ENCODE data around the gene PSMD4.
A peak's percentile ranks its signal among the peaks of the same experiment; 100 is the strongest.
"Not testable (repeated sequence)": the region's sequence is repeated elsewhere in the genome, so short reads cannot be mapped to it uniquely, and the experiment has no call there.

PSMD4 gene

DNA sequence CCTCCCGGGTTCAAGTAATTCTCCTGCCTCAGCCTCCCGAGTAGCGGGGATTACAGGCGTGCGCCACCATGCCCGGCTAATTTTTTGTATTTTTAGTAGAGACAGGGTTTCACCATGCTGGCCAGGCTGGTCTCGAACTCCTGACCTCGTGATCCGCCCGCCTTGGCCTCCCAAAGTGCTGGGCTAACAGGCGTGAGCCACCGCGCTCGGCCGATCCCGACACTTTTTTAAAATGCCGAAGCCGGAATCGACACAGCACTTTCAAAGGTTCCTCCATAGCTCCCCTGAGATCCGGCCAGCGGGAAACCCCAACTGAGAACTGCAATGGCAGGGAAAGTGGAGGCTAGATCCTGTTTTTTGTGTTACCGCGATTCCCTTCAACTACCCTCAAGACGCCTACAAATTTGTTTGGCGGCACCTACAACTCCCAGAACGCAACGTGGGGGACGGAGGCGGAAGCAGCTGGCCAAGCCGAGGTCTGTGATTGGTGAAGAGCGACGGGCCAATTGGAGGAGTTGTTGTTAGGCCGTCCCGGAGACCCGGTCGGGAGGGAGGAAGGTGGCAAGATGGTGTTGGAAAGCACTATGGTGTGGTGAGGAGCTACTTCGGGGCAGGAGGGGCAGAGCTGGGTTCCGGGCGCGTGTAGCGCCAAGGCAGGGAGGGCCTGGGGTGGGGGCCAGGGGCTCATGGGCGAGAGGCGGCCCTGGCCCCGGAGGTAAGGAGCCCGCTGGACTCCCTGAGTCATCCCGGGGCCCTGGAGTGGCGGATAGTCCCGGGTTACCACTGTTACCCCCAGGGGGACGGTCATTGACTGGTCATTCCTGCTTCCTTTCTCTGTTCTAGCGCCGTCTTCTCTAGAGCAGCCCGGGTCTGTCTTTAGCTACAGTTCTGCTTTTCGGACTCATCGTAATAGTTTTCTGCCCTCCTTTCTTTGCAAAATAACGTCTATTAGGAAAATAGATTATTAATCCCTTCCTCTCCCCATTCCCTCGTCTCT, at the start of gene PSMD4:
Gene PSMD4, plus strand, starts transcription at position 518 of the 997 bp plus-strand sequence. Its CDS starts 49 bp downstream, at position 567.
- intact Hi-C loops (cut with DNase I), result loop anchor here (2.0 kb wide), 2 partner anchors 26 to 56 kb away; partner anchors contain the start of gene PIP5K1A
- DNase-seq, result peak; percentile 88 to 97 (median 95)

DNA sequence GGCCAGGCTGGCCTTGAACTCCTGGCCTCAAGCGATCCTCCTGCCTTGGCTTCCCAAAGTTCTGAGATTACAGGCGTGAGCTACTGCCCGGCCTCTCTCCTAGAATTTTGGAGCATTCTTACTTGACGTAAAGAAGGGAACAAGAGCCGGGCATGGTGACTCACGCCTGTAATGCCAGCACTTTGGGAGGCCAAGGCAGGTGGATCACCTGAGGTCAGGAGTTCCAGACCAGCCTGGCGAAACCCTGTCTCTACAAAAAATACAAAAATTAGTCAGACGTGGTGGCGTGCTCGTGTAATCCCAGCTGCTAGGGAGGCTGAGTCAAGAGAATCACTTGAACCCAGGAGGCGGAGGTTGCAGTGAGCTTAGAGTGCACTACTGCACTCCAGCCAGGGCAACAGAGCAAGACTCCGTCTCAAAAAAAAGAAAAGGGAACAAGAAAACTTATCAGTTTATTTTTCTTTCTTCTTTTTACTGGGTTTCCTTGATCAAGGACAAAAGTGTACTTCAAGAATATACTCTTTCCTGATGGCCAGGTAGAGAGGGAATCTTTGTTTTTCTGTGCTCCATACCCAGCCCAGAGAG, 49.1 kb upstream of the PSMD4 start:
- intact Hi-C loops (cut with DNase I); DNase-seq: not testable (repeated sequence)

DNA sequence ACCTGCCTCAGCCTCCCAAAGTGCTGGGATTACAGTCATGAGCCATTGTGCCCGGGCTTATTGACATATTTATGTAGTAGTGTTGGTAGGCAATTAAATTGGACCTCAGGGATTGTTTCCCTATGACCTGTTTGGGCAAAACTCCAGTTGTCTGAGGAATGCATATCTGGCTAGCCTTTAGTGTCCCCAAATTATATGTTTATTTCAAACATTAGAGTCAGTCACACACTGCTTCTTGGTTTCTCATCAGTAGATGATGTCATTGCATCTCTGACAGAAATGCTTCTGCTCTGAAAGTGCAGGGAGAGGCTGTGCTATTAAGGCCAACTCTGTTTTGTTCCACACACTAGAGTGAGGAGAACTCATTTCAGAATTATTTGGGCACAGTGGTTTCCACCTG, 43.7 kb upstream of the PSMD4 start:
- no peak for DNase-seq
- intact Hi-C loops (cut with DNase I), result no loop called here

GRCh38 chr1:151211972-151212705, 42.4 kb upstream of the PSMD4 start:
- no peak for DNase-seq
- intact Hi-C loops (cut with DNase I), result no loop called here

DNA sequence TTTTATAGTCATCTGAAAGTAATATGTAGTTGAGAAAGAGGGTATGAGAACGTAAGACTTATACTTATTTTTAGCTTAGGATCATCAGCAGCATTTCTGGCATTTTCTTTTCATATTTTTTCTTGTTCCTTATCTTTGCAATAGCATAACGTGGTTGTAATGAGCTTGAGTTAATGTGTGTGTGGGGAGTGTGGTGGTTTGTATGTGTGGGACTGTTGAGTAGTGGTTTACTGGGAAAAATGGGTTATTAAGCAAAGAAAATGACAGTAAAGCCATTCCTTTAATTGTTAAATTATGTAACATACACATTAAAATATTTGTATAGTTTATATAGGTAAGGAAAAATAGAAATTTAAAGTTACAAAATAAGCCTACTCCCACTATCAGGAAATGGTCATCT, 41.0 kb upstream of the PSMD4 start:
- no peak for DNase-seq
- intact Hi-C loops (cut with DNase I), result no loop called here

- intact Hi-C loops (cut with DNase I), result no loop called here
- no peak for DNase-seq
Measured at GRCh38 chr1:151221616-151222015, 32.9 kb upstream of the PSMD4 start.

DNA sequence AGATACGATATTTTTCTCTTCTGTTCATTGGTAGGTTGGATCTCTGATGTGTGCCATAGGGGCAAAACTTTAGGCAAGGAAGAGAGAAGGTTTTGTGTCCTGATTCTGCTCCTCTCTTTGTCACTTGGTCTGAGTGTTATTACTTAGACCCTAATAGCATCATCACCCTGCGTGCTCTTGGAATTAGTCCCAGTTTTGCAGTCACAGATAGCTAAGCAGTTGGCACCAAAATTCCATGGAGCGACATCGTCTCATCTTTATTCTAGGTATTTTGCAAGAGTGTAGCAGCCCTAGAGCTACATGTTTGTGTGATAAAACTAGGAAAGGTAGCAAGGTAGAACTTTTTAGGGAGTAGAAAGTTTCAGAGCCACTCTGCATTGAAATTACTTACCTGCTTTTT, 32.4 kb upstream of the PSMD4 start:
- no peak for DNase-seq
- intact Hi-C loops (cut with DNase I), result no loop called here

DNA sequence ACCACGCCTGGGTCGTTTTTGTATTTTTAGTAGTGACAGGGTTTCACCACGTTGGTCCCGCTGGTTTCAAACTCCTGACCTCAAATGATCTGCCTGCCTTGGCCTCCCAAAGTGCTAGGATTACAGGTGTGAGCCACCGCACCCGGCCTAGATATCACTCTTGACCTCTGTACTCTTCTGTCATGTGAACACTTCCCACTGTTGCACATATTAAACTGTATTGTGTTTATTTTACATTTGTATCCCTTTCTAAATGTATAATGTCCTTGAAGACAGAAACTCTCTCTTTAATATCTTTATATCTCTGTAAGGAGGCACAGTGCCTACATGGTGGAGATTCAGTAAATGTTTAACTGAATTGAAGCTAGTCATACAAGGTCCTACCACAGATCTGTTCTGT, 19.3 kb upstream of the PSMD4 start:
- intact Hi-C loops (cut with DNase I), result no loop called here
- no peak for DNase-seq

DNA sequence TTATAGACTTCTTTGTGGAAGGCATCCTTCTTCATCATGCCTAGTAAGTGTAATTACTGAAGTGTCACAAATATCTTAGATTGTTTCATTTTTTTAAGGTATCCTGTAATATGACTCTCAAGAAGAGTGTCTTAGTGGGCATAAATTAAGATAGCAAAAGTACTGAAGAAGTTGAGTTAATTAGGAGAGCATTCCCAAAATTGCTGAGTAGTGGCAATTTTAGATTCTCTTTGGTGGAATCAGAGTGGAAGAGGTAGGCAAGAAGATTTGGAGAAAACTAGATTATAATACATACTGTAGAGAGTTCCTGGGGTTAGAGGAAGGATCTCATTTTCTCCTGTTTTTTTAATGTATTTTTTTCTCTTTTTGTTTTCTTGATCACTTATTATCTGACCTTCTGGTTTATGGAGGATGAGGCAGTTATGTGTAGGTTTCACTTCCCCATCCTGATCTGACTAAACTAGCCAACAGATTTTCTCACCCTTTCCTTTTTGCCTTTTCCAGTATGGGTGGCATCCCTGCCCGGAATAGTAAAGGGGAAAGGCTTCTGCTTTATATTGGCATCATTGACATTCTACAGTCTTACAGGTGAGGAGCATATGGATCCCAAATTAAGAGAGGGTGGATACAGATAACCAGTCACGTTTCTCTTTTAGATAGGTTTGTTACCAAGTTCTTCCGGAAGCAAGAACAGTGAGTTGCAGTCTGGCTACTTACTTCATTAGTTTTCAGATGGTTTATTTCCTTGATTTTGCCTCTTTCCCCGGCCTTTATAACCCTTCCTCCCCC, 16.7 kb upstream of the PSMD4 start:
- intact Hi-C loops (cut with DNase I), result no loop called here
- no peak for DNase-seq

GRCh38 chr1:151238467-151238739, 16.1 kb upstream of the PSMD4 start:
- intact Hi-C loops (cut with DNase I), result no loop called here
- DNase-seq, result peak in 1 of 42 donors; percentile 5

- no peak for DNase-seq
- intact Hi-C loops (cut with DNase I), result no loop called here
Measured at GRCh38 chr1:151242442-151242841, 12.1 kb upstream of the PSMD4 start.

DNA sequence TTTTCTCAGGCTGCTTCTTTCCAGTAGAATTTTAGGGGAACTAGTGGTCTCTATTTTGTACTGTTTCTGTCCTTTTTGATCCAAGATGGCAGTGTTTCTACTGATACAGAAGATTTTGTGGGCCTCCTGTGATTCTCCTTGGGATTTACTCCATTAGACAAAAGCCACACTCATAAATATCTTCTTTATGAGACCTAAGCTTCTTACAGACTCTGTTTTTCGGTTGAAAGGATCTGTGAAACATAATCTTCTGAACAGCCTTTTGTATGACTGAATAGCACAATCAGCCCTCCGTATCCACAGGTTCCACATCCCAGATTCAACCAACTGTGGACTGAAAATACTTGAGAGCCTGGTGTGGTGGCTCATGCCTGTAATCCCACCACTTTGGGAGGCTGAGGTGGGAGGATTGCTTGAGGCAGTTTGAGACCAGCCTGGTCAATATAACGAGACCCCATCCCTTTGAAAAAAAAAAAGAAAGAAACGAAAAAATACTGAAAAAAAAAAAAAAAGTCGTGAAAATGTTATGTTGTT, 10.8 kb upstream of the PSMD4 start:
- intact Hi-C loops (cut with DNase I), result no loop called here
- DNase-seq, result no peak

GRCh38 chr1:151246786-151247185, 7.7 kb upstream of the PSMD4 start:
- intact Hi-C loops (cut with DNase I), result no loop called here

GRCh38 chr1:151251656-151252470, 2.7 kb upstream of the PSMD4 start:
- intact Hi-C loops (cut with DNase I), result no loop called here
- peak; percentile 24 to 88 (median 70) for DNase-seq

More at GRCh38 chr1:151246786-151247185, 7.7 kb upstream of the PSMD4 start:
- DNase-seq, result no peak

DNA sequence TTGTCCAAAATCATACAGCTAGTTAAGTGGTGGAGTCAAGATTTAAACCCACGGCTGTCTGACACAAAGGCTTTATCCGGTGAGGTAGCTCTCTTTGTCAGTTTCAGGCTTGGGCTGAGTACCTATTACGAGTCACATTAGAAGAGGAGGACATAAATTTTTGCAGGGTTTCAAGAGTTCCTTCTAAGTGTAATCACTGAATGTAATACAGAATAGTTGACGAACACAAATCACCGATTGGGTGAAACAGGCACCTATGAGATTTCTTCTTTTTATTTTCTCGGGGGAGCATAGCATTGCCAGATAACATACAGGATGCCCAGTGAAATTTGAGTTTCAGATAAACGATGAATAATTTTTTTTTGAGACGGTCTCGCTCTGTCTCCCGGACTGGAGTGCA, 847 bp downstream of the PSMD4 start:
- no peak for DNase-seq

DNA sequence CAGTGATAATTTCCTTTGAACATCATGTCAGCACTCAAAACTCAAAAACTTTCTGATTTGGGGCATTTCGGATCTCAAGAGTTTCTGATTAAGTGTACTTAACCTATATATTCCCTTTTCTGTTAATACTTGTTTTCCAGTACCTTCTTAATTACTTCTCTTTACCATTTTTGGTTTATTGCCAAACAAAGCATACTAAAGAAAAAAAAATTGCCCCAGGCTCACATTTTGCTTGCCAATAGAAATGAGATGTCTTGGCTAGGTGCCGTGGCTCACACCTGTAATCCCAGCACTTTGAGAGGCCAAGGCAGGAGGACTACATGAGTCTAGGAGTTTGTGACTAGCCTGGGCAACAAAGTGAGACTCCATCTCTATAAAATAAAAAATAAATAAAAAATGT, 4.8 kb downstream of the PSMD4 start:
- intact Hi-C loops (cut with DNase I), result no loop called here
- DNase-seq, result no peak

More for the DNA sequence above, 847 bp downstream of the PSMD4 start:
- intact Hi-C loops (cut with DNase I), result loop anchor here (2.0 kb wide), 2 partner anchors 25 to 57 kb away; partner anchors contain the start of gene PIP5K1A

DNA sequence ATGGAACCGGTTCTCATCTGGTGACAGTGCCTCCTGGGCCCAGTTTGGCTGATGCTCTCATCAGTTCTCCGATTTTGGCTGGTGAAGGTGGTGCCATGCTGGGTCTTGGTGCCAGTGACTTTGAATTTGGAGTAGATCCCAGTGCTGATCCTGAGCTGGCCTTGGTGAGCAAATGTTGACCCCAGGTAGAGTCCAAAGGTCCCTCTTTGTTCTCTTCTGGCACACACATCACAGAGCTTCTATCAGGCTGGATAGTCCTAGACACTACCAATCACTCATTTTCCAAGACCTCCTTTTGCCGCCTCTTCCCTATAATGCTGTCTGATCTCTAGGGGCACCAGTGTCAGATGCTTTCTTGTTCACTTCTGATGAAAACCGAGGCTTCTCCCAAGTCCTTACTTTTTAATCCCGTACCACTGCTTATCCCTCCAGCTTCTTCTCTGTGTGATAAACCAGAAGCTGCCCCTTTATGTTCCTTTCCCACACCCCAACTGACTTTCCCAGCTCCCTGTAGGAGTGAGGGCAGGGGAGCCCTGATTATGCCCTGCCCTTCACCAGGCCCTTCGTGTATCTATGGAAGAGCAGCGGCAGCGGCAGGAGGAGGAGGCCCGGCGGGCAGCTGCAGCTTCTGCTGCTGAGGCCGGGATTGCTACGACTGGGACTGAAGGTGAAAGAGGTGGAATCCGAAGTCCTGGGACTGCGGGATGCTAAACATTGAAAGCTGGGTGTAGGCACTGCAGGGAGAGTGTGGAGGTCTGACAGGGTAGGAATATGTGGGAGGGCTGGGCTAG, 11.1 kb downstream of the PSMD4 start:
- intact Hi-C loops (cut with DNase I), result no loop called here
- DNase-seq, result no peak
